K562 (cell line): ENCODE measurements around the gene TAF3. TPM values are rescaled to one million over a fixed set of nuclear protein-coding genes. Genes with fewer than 3 reads are reported as not detected.

ENCODE experiments used
- BCOR ChIP-seq: fragments of 450-650 bp; IDR thresholded peaks from 2 replicates; pipeline ENCODE4 v1.6.1; 2016
- ERF ChIP-seq: fragments of 450-650 bp; formaldehyde crosslinking; IDR thresholded peaks from 2 replicates; pipeline ENCODE4 v1.4.0; 2020; ENCODE audit warnings: mild to moderate bottlenecking, mixed read lengths
- FOXP4 ChIP-seq: sonication (generic); formaldehyde crosslinking; IDR thresholded peaks from 2 replicates; pipeline ENCODE4 v1.8.0; 2022; ENCODE audit warnings: mild to moderate bottlenecking, missing genetic modification reagents, borderline replicate concordance
- MYC ChIP-seq, 2 experiments: fragments of 250-450 bp in 1 of 2; sonication (Bioruptor Pico) in 1 of 2; IDR thresholded peaks; 2 replicates each; pipeline versions ENCODE4 v1.5.1 to v1.6.1; 2012 to 2021; ENCODE audit warnings: low read depth in 2 of 2, borderline replicate concordance in 1 of 2, improper control_type of control experiment in 1 of 2, low read length in 1 of 2, mild to moderate bottlenecking in 1 of 2, moderate library complexity in 1 of 2
- ZBTB33 ChIP-seq: sonication (generic); formaldehyde crosslinking; IDR thresholded peaks from 2 replicates; pipeline ENCODE4 v1.8.1; 2023; ENCODE audit warnings: mild to moderate bottlenecking, missing genetic modification reagents
- ZNF197 ChIP-seq: fragments of 200-800 bp; sonication (Bioruptor generic); IDR thresholded peaks from 2 replicates; pipeline ENCODE4 v1.6.1; 2016; ENCODE audit warnings: low read depth, missing genetic modification characterization, missing compliant biosample characterization
- ZNF639 ChIP-seq, 2 experiments: fragments of 200-800 bp in 1 of 2; sonication (Bioruptor generic) in 1 of 2; sonication (generic) in 1 of 2; formaldehyde crosslinking in 1 of 2; IDR thresholded peaks in 1 of 2; conservative IDR thresholded peaks in 1 of 2; 2 replicates each; pipeline versions ENCODE4 v1.5.0 to v1.6.1; 2016 to 2020; ENCODE audit warnings: missing compliant biosample characterization in 1 of 2, missing genetic modification characterization in 1 of 2, missing genetic modification reagents in 1 of 2
- polyA plus RNA-seq, 8 experiments: library from polyadenylated mRNA; depleted of rRNA in 4 of 8; stranded (reverse) in 5 of 8; unstranded in 3 of 8; fragments of >200 nt; fragmentation: Nextera tagmentation in 2 of 8; fragmentation: Illumina TruSeq in 1 of 8; extraction: Ambion mirVana in 2 of 8; extraction: Trizol in 1 of 8; gene quantifications; 2 replicates each; pipeline versions ENCODE4 v1.2.1 to v1.2.3, GENCODE V29; 2011 to 2014; ENCODE audit warnings: inconsistent platforms in 1 of 8, missing spikeins in 1 of 8
- total RNA-seq, 7 experiments: library from RNA; depleted of rRNA in 6 of 7; stranded (reverse); fragments of >200 nt in 6 of 7; fragmentation: Illumina TruSeq in 2 of 7; extraction: Trizol in 2 of 7; gene quantifications; 2 replicates each; pipeline versions ENCODE4 v1.2.1 to v1.2.3, GENCODE V29; 2011 to 2021; ENCODE audit warnings: low replicate concordance in 1 of 7
- TF ChIP-seq, protein P1 (sequence below): fragments of 200-800 bp; sonication (Bioruptor generic); IDR thresholded peaks from 2 replicates; pipeline ENCODE4 v1.6.1; 2016; ENCODE audit warnings: missing genetic modification characterization, missing compliant biosample characterization

The TAF3 gene
- total and polyA plus RNA-seq, 9 of the 15 experiments (the other 6 are each of a cell fraction or from before 2014, with no cell fraction given): 1.5 to 9.9 (median 4.1) TPM

- TF ChIP-seq MYC (IDR thresholded peaks at IDR 0.05; ENCODE audit: low read depth, low read length): no peak
- no peak for TF ChIP-seq MYC (CRISPR knock-in tag; IDR thresholded peaks at IDR 0.05; ENCODE audit: borderline replicate concordance, low read depth)
- no peak for TF ChIP-seq BCOR
- no peak for TF ChIP-seq ZBTB33 (CRISPR knock-in tag)
- TF ChIP-seq ZNF639 (CRISPR knock-in tag; conservative IDR thresholded peaks at IDR 0.05 in 1 of 2, IDR thresholded peaks at IDR 0.05 in 1 of 2): no peak
- no peak for TF ChIP-seq ZNF197 (CRISPR knock-in tag)
- TF ChIP-seq, protein P1, sequence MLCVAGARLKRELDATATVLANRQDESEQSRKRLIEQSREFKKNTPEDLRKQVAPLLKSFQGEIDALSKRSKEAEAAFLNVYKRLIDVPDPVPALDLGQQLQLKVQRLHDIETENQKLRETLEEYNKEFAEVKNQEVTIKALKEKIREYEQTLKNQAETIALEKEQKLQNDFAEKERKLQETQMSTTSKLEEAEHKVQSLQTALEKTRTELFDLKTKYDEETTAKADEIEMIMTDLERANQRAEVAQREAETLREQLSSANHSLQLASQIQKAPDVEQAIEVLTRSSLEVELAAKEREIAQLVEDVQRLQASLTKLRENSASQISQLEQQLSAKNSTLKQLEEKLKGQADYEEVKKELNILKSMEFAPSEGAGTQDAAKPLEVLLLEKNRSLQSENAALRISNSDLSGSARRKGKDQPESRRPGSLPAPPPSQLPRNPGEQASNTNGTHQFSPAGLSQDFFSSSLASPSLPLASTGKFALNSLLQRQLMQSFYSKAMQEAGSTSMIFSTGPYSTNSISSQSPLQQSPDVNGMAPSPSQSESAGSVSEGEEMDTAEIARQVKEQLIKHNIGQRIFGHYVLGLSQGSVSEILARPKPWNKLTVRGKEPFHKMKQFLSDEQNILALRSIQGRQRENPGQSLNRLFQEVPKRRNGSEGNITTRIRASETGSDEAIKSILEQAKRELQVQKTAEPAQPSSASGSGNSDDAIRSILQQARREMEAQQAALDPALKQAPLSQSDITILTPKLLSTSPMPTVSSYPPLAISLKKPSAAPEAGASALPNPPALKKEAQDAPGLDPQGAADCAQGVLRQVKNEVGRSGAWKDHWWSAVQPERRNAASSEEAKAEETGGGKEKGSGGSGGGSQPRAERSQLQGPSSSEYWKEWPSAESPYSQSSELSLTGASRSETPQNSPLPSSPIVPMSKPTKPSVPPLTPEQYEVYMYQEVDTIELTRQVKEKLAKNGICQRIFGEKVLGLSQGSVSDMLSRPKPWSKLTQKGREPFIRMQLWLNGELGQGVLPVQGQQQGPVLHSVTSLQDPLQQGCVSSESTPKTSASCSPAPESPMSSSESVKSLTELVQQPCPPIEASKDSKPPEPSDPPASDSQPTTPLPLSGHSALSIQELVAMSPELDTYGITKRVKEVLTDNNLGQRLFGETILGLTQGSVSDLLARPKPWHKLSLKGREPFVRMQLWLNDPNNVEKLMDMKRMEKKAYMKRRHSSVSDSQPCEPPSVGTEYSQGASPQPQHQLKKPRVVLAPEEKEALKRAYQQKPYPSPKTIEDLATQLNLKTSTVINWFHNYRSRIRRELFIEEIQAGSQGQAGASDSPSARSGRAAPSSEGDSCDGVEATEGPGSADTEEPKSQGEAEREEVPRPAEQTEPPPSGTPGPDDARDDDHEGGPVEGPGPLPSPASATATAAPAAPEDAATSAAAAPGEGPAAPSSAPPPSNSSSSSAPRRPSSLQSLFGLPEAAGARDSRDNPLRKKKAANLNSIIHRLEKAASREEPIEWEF (CRISPR knock-in tag): no peak
- no peak for TF ChIP-seq ERF (CRISPR knock-in tag)
- TF ChIP-seq FOXP4 (CRISPR knock-in tag): no peak
Measured at GRCh38 chr10:7857262-7857661, 39.0 kb downstream of the TAF3 start (continued).
